ENCODE measurements around the gene PPP1R9A.

PPP1R9A gene

DNA sequence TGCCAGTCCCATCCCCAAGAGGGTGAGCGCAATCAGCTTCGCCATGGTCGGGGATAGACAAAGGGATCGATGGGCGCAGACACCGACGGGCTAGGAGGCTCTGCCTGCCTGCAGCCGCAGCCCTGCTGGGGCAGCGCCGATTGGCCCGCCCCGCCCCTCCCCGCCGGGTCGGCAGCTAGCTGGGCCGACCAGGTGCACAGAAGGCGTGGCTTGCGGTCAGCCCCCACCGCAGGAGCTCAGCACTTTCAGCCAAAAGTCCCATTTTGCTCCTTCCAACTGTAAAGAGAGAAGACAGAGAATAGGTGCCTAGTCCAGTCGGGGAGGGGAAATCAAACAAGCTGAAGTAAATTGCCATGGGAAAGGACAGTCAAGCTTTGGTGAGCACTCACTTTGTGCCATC lies 417.0 kb downstream of the PPP1R9A start, which contains the start of gene PON1:
TSS of gene PON1 (minus strand) at position 102 of the 400 bp plus-strand sequence. CDS start at position 45, 57 bp downstream.
- peak; percentile 96 for DNase-seq

DNA sequence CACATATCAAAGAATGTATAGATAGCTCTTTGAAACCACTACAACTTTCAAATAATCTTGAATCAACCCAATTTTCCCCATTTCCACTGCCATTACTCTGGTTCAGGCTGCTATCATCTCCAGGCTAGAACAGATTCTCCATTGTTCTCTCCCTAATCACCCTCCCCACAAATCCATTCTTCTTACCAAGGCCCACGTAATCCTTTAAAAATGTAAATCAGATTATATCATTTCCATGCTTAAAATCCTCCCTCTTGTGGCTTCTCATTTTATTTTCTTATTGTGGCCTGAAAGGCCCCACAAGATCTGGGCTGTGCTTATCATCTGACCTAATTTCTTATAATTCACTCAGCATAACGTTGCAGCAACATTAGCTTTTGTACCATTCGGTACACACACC lies 420.0 kb downstream of the PPP1R9A start:
- no peak for DNase-seq

DNA sequence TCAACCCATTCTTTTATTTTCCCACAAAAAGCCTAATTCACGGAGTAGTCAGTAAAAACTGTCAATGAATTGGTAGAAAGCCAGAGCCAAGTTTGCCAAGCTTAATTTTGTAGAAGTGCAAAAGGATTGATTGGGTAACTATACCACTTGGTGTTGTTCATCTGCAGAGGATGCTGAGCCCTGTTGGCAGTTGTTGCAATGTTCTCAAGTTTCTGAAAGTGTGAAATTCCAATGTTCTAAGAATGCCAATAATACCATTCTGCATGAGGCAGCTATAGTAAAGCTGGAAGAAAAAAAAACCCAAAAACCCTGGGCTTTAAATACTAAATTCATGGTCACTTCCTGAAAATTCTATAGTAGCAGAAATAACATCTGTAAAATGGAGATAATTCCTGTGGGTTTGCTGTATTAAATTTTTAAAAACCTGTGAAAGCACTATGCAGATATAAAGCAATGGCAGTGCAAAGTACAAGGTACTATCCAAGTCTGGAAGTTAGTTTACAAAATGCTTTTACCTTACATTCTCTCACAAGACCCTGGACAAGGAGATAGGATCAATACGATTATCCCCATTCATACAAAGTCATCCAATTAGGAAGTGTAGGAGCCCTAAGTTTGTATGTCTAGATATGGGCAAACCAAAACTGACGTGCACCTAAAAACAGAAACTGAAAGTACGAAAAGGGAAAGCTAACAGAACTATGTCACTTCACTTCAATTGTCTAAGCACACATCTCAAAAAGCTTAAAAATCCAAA lies 423.0 kb downstream of the PPP1R9A start:
- peak; percentile 43 for DNase-seq

DNA sequence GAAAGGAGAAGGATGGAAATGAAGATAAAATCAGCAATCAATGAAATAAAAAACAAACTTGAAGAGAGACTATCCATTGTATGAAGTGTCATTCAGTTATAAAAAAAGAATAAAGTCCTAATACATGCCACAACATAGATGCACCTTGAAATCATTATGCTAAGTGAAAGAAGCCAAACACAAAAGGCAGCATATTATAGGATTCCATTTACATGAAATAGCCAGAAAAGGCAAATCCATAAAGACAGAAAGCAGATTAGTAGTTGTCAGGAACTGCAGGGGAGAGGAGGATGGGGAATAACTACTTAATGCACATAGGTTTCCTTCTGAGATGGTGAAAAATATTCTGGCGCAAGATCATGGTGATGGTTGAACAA lies 423.6 kb downstream of the PPP1R9A start:
- no peak for DNase-seq

DNA sequence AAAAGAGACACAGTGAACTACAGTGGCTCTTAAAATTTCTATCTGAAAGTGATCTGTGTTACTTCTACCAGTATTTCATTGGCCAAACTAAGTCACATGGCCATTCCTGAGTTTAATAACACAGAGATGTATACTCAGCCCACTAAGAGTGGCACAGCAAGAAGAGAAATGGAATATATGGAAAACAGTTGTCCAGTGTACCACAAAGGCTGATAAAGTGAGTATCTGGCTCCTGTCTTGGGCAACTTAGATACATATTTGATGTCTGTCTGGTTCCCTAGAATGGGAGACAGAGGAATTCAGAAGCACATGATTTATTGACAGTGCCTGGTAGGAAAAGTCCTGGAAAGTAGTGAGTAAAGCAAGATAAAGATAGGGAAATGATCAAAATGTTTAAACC lies 427.1 kb downstream of the PPP1R9A start:
- no peak for DNase-seq

DNA sequence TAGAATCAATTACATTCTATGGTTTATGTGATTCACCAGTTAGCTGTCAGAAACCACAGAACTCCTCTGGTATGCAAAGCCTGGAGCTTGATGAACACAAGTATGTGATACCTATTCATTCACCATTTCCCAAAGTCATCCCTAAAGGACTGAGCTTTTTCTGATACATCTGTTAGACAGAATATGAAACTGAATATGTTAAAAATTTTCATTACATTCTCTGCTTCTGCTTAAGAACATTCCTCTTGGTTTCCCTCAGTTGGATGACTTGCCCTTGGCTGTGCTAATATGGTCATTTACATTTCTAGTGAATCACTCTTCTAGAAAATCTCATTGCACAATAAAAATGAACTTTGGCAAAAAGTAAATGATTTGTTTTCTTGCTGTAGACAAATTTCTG lies 427.7 kb downstream of the PPP1R9A start:
- DNase-seq: no peak

DNA sequence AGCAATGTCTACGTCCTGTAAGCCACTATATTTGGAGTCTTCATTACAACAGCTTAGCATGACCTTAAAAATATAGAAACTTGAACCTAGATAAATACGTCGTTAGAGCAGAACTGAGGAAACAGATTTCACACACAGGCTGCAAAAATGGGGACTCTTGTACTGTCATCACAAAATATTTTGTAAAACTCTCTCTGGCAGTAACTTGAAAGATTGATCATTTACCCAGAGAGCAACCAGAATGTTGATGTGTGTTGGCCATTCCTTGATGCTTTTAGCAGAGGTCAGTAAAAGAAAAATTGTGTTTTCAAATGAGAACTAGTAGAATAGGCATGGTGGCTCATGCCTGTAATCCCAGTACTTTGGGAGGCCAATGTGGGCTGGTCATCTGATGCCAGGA lies 431.4 kb downstream of the PPP1R9A start:
- DNase-seq: no peak

DNA sequence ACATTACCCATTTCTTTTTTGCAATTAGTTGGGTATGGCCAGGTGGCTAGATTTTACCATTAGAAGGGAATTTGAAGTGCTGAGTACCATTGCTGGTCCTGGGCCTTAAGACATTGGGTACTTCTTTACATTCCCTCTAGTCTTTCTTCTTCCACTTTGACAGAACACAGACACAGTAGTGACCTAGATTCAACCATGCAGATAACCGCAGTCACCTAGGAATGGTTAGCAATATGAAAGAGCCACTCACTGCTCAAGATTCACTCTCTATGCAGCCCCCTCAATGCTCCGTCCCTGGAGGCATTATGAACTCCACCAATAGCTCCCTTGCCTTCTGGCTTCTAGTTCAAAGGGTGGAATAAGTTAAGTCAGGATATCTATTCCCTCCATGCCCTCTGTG lies 433.1 kb downstream of the PPP1R9A start:
- DNase-seq: no peak

DNA sequence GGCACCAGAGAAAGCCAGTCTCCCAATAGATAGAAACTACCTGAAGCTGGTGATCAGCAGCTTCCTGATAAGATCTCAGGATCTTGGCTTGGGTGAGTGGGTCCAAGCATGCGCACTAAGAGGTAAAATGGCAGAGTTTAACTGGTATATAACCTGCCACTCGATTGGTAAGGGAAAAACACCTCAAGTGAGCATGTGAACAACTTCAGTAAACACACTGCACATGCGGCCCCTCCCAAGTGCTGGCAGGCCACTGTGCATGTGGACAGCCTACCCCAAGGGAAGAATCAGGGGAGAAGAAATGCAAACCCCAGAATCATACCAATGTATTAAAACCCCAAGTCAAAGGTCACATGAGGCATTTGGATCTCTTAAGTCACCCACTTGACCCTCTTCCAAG lies 434.6 kb downstream of the PPP1R9A start:
- DNase-seq: no peak

DNA sequence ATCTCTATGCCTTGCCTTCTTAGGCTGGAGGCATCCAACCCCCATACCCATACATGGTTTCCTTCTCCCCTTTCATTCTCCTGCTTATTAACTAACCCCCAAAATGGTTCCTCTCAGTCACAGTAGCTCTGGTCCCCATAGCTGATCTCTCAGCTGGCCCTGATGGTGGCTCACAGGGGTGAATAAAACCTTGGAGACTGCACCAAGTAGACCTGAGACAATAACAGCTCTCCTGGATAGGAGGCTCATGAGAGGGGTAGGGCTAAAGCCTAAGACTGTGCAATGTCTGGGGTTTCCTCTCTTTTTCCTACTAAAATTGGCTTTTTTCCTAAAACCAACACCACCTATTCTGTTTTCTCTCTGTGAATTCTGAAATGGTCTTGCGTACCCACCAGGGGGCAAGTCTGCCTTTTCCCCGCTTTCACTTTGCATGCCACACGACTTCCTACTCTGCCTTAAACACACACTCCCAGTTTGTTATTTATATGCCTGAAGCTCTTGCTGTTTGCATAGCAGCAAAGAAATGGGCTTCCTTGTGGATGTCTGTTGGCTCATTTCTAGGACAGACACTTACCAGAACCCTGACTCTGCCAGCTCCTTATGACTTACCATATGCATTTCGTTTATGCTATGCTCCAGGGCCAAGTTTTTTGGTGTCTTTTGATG lies 435.4 kb downstream of the PPP1R9A start:
- DNase-seq: no peak

All from RPMI8226 (cell line).